GM19395 (cell line): ENCODE measurements around the gene BST1.

Experiments
- ATAC-seq: cut with Tn5 transposase; IDR thresholded peaks from one replicate; pipeline ENCODE4 v1.9.1; 2021; ENCODE audit warnings: mild to moderate bottlenecking, moderate library complexity; ENCODE audit not compliant: unreplicated experiment

The BST1 gene

DNA sequence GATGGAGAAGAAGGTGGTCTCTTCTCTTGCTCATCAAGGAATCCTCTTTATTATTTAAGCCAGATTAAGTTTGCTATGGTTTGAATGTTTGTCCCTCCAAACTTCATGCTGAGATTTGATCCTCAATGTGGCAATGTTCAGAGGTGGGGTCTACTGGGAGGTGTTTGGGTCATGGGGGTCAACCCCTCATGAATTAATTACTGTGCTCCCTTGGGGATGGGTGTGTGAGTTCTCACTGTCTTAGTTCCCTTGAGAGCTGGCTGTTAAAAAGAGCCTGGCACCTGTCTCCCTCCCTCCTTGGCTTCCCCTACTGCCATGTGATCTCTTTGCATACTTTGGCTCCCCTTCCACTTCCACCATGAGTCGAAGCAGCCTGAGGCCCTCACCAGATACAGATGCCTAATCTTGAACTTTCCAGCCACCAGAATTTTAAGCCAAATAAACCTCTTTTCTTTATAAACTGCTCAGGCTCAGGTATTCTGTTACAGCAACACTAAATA, 39.3 kb downstream of the BST1 start:
- no peak for ATAC-seq

DNA sequence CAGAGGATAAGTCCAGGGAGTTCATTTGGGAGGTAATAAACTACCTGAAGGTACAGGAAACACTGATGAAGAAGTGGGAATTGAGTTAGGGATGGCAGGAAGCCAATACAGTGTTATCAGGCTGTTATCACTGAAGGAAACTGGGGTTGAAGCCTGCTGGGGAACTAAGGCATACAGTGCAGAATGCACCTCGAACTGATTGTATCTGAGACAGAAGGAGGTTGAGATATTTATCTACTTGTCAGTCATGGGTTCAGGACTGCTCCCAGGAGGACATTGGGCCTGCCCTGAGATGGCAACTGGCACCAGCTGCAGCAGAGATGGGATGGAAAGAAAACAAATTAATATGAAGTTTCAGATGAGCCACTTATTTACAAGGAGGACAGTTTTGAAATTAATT, 39.8 kb downstream of the BST1 start:
- ATAC-seq, result no peak

DNA sequence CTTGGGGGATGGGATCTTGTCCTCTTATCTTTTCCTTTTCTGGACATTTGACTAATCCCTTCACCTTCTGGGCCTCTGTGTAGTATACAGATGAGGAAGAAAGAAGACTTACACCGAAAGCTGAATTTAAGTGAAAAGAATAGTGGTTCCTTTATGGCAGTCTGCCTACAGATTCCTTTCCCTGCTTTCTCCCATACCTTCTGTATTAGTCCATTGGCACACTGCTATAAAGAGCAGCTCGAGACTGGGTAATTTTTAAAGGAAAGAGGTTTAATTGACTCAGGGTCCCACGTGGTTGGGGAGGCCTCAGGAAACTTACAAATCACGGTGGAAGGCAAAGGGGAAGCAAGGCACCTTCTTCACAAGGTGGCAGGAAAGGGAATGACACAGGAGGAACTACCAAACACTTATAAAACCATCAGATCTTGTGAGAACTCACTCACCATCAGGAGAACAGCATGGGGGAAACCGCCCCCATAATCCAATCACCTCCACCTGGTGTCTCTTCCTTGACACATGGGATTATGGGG, 41.2 kb downstream of the BST1 start:
- no peak for ATAC-seq

DNA sequence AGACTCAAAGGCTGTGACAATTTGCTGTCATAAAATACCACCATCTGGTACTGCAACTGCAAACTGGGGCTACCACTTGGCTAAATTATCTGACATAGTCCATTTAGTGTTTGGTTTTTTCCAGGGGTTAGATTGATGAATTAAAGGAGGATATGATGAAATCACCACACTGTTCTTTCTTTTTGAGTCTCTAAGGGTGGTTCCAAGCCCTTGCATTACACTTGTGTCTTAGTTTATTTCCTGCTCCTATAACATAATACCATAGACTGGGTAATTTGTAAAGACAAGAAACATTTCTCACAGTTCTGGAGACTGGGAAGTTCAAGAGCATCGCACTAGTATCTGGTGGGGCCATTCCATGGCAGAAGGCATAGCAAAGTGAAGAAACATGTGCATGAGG, 43.2 kb downstream of the BST1 start:
- ATAC-seq, result no peak

DNA sequence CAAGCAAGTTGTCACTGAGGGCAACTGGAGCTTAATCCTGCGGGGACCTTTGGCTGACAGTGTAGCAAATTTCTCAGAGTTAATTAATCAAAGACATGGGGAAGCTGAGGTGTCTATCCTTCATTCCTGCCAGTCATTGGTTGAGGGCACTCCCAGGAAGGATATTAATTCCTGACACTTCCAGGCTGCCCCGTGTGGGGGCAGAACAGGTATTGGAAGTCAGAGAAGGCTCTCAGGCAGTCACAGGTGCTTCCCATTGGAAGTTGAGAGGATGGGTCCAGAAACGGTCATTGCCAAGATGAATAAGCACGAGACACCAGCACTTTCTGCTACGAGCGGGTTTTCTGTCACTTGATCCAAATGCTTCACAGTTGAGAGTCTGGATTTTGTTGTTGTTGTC, 46.1 kb downstream of the BST1 start:
- no peak for ATAC-seq

DNA sequence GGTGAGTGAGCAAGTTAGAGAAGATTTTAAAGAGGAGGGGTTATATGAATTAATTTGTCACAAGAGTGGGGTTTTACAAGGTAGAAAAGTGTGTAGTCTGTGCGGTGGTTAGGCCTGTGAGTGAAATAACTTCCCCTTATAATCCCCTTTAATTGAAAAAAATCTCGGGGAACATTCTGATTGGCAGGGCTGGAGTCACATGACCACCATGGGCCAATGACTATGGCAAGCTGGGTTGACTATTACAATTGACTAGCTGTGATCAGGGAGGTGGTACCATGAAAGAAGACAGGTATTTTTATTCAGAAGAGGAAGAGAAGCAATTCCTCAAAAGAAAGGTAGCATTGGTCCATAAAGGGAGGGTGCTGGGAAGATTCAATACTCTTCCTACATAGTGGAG, 48.3 kb downstream of the BST1 start:
- no peak for ATAC-seq

DNA sequence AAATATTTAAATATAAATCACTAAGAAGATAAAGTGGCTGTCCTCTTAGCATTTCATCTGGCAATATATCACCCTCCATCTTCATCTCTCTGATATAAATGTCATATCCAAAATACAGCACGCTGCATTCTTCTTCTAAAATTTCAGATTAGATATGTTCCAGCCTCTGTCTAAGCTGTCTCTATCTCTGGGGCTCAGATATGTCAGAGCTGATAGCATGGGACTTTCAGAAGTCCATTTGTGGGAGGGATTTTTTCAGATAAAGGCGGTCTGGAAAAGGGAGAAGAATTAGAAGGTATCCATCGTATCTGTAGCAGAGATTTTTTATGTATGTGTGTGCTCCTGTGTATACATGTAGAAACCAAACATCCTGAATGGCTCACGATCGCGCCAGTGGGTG, 50.2 kb downstream of the BST1 start:
- ATAC-seq, result no peak

DNA sequence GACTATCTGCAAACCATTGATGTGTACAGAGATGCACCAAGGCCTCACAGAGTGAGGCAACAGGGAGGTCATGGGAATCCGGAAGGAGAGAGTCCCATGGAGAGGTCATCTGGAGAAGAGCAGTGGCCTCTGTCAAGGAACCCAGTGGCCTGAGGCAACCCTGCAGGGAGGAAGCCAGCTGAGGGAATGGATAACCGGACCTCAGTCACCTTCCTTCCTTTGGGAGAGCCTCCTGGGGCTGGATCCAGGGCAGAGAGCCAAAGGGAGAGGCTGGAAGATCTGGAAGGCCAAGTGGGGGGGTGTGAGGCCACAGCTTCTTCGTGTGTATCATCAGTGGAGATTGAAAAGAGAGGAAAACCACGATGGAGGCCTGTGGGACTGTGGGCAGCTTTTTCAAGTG, 50.9 kb downstream of the BST1 start:
- no peak for ATAC-seq

DNA sequence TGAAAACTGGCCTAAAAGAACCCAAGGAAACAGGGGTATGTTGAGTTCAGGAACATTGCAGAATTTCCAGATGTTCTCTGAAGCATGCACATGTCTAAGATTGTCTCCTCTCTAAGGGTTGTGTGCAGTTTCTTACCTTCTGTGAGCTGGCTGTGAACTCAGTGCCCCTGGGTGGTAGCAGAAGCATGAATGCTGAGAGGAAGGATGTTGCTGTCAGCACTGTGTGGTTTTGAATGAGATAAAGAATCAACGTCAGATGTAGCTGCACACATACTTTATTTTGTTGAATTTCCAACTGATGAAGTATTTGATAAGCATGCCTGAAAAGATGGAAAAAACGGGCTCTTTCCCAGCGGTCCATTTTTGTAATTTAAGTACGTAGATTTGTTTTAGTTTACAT, 51.5 kb downstream of the BST1 start:
- ATAC-seq, result no peak

DNA sequence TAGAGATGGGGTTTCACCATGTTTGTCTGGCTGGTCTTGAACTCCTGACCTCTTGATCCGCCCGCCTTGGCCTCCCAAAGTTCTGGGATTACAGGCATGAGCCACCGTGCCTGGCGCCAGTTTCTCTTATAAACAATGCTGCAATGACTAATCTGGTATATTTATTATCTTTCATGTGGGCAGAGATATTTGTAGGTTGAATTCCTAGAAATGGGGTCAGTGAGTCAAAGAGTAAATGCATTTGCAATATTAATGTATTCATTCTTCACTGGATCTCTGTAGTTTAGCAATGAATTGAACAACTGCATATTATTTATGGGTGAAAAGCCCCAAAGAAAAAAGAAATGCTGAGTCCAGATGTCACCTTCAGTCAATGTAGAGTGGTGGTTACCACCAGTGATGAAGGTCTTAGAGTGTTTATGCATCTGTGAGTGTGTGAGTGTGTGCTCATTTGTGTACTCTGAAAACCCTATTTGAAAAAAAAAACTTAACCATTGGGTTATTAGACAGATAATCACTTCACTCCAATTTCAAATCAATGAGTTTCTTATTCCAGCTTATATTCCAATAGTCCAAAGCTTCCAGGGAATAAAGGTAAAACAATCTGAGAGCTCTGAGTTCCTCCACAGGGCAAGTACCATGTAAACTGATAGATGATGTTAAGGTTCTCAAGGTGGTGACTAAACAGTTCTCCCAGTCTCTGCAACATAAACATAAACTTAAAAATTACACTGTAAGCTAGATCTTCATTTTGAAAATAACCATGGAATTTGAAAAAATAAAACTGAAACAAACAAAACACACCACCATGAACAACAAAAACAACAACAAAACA, 52.7 kb downstream of the BST1 start:
- ATAC-seq, result peak; percentile 23

DNA sequence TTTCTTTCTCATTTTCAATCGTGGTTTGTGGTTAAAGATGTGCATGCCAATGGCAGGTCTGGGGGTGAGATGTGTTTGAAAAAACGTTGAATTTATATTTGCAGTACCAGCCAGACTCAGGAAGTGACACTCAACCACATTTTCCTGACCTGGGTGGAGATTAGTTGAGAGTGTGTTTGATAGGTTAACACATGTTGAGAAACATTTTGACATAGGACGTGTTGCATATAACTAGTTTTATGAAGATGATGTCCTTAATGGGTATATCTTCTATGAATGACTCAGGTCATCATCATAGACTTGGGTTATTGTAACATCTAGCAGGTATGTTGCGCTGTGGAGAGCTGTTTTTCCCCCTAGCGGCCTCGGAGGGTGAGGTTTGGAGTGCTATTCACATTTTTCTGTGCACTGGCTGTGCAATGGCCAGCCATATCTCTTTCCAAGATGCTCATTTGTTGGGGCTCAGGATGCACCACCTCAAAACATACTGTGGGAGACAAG, 53.5 kb downstream of the BST1 start:
- ATAC-seq, result peak; percentile 90

DNA sequence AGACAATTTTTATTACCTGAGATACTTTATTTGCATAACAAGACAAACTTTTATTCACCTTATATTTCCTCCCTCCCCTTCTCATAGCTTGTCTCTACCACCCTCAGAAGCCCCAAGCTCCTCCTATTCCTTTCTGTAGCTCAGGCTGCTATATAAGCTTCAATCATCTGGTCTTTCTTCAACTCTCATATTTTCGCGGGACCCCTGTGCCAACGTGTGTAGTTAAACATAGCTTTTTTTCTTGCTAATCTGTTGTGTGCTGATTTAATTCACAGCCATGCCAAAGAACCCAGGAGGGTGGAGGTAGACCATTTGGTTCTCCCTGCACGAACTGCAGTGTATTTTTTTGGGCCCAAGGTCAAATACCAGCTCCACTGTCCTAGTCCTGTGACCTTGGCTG, 54.2 kb downstream of the BST1 start:
- ATAC-seq, result no peak

DNA sequence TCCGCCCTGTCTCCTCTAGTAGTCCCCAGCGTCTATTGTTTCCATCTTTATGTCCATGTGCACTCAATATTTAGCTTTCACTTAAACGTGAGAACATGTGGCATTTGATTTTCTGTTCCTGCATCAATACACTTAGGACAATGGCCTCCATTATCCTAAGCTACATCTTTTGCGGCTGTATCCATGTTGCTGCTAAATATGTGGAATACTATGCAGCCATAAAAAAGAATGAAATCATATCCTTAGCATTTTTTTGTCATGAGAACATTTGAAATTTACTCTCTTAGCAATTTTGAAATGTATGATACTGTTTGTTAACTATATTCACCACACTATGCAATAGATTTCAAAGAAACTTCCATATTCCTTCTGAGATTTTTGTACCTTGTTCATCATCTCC, 55.4 kb downstream of the BST1 start:
- no peak for ATAC-seq

DNA sequence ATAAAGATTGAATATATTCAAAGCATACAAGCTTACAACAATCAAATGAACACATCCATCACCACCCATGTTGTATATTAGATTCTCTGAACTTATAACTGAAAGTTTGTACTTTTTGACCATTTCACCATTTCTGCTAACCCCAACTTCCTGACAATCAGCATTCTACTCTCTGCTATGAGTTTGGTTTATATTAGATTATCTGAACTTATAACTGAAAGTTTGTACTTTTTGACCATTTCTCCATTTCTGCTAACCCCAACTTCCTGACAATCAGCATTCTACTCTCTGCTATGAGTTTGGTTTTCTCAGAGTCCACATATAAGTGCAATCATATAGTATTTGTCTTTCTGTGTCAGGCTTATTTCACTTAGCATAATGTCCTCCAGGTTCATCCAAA, 59.6 kb downstream of the BST1 start:
- ATAC-seq, result peak; percentile 64

DNA sequence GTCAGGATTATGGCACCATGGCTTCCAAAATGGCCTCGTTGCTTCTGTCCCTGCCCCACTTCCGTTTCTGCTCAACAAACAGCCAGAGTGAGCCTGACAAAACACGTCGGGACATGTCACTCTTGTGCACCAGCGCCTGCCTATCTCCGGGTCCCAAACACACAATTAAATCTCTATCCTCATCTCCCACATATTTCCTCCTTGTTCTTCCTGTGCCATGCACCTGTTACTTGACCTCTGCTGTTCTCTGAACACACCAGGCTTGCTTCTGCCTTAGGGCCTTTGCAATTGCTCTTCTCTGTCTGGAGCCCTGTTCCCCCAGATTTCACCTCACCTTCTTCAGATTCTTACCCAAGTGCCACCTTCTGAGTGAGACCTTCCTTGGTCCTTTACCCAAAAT, 62.5 kb downstream of the BST1 start:
- no peak for ATAC-seq

DNA sequence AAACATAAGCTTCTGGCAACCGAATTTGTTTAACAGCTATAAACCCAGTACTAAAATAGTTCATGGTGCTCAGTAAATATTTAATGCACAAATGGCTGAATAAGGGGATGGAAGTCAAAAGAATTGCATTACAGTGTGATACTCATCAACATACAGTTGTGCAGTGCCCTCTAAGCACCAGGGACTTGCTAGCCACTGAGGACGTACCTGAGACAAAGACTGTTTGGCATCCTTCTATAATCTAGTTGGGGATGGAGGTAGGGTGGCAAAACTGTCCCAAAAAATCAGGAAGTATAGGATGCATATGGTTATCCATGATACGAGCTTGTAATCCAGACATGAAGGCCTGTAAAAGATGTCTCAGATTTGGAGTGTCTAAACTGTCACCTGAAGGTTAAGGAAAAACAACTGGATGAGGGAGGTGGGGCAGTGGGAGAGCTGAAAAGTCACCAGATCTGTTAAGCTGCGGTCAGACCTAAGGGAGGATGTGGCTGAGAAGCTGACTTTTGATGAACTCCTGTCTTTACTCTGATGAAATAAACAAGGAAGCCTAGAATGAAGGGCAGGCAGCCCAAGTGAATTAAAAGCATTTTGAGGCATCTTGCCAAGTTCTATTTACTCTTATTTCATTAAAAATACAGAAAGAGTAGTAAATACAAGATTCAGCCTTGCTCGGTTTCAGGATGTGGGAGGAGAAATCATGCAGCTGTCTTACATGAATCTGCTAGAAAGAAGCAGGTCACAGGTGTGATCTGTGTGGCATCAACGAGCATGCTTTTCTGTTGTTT, 63.2 kb downstream of the BST1 start:
- peak; percentile 59 for ATAC-seq

DNA sequence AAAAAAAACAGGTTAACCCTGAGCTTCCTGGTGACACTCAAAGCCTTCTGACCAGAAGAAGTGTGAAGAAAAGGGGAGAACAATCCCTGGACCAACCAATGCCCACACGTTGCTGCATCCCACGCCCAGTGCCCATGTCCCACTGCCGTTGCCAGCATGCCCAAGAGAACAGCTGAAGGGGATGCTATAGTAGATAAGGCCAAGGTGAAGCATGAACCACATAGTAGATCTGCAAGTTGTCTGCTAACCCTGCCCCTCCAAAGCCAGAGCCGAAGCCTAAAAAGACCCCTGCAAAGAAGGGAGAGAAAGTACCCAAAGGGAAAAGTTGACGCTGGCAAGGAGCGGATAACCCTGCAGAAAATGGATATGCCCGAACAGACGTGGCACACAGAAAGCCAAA, 64.0 kb downstream of the BST1 start:
- no peak for ATAC-seq

DNA sequence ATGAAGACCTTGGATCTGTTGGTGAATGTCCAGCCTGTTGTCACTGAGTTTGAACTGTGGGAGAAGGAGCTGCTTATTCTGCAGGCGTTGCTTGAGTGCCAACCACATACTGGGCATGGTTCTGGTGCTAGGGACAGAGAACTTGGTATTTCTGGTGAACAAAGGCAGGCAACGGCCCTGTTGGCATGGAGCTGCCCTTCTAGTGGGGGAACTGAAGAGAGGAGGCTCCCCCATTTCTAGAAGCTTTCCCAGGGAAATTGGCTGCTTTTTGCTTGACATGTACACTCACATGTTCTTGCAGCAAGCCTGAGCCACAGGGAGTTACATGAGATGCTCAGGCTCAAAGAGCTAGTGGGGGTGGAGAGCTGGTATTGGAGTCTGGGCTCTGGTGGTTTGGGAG, 66.3 kb downstream of the BST1 start:
- no peak for ATAC-seq

DNA sequence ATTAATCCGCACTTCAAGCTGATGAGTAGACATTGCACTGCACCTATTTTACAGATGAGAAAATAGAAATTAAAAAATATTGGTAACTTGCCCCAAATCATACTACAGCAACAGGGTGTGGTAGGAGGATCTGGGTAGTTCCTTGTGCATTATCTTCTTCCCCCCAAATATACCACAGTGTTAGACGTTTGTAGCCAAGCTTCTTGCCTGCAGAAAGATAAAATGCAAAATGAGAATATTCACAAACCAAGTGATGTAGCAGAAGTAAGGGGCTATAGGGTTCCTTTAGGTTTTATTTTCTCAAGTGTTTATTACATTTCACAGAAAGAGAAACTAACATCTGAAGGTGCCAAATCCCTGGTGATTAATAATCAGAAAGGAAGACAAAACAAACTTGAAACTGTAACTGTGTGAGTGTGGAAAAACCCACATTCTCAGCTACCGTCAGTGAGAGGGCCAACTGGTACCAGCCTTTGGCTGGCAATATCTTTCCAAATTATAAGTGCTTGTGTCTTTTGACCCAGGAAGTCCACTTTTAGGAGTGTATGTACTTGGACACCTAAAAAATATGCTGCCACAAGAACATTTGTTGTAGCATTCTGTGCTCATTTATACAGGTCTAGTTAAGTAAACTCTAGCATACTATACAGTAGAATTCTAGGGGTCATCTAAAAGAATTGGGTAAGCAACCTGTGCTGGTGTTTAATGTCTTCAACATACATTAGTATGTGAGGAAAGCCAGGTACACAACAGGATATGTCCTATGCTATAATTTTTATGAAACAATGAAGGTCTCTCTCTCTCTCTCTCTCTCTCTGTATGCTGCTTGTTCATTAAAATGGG, 68.6 kb downstream of the BST1 start:
- peak; percentile 66 for ATAC-seq

DNA sequence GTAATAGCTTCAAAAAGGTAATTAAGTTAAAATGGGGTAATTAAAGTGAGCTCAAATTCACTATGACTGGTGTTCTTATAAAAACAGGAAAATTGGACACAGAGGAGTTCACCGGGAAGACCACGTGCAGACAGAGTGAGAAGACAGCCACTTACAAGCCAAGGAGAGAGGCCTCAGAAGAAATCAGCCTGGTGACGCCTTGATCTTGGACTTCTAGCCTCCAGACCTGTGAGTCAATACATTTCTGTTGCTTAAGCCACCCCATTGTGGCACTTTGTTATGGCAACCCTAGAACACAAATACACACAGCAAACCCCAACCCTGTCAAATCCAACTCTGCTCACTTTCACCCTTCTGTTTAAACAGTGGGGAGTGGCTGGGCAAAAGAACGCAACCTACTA, 71.2 kb downstream of the BST1 start:
- no peak for ATAC-seq
